Lower lobe of right lung (tissue), 2 donors: Measurements from ENCODE around the gene TNRC6B. TPM values are rescaled to one million over a fixed set of nuclear protein-coding genes. Genes with fewer than 3 reads are reported as not detected.

Experiments
- ATAC-seq, 2 donors: fragments of 200-7000 bp; cut with Tn5 transposase; one replicate each; pipeline ENCODE4 v1.9.1; 2020 to 2022; ENCODE audit warnings: mild to moderate bottlenecking in 2 of 2, moderate library complexity in 2 of 2
- DNase-seq: peaks from one replicate; pipeline ENCODE4 v3.0.0-alpha.2; 2020
- H3K27ac ChIP-seq: fragments of 200-600 bp; one replicate; pipeline ENCODE4 v1.8.0; 2022
- H3K27me3 ChIP-seq: fragments of 200-600 bp; one replicate; pipeline ENCODE4 v1.8.0; 2022; ENCODE audit warnings: low read depth
- H3K36me3 ChIP-seq: fragments of 200-600 bp; one replicate; pipeline ENCODE4 v1.8.0; 2022; ENCODE audit warnings: mild to moderate bottlenecking
- H3K4me1 ChIP-seq: fragments of 200-600 bp; one replicate; pipeline ENCODE4 v1.8.0; 2022
- H3K4me3 ChIP-seq: fragments of 200-600 bp; one replicate; pipeline ENCODE4 v1.8.0; 2022; ENCODE audit warnings: mild to moderate bottlenecking
- H3K9me3 ChIP-seq: fragments of 200-600 bp; one replicate; pipeline ENCODE4 v1.8.0; 2022
- CTCF ChIP-seq: fragments of 200-600 bp; IDR thresholded peaks from one replicate; pipeline ENCODE4 v1.8.0; 2022; ENCODE audit warnings: antibody characterized with exemption, mild to moderate bottlenecking
- intact Hi-C: fragments of 100-400 bp; cut with DNase I; formaldehyde crosslinking; loops from one replicate; pipeline ENCODE4 v1.11.0; 2022
- total RNA-seq: library from RNA; stranded (reverse); fragmentation: NEBNext Ultra II Directional; extraction: Animal tissue kit (Norgen Biotek cat#: 25700); gene quantifications from one replicate; pipeline ENCODE4 v1.2.1, GENCODE V29; 2021
- donor health status: DM: no; HTN: yes; CAD: no; lungs with severe emphysema.

TNRC6B gene
- total RNA-seq, 1 donor from 2014 or later = 54.6 TPM

- DNase-seq = peak; percentile 93
- Histone ChIP-seq H3K36me3 (peaks cover 30% of the 10 kb centered on the region), H3K27me3 (no peaks in the 10 kb centered on the region), H3K4me3 (peak within 1 kb of the TSS; percentile 73), H3K27ac (peak within 1 kb of the TSS; percentile 82), H3K9me3 (no peaks in the 10 kb centered on the region), H3K4me1 (peaks cover 29% of the 10 kb centered on the region)
- TF ChIP-seq CTCF = no peak
- ATAC-seq = peak; percentile 98 to 99
- intact Hi-C loops = no loop called here
Measured at GRCh38 chr22:40346185-40347118, 168.7 kb downstream of the TNRC6B start, which contains the start of gene ADSL. Gene ADSL (plus strand): TSS chr22:40346500. CDS start chr22:40346559, 59 bp downstream.

- Histone ChIP-seq H3K4me1 (peaks cover 29% of the 10 kb centered on the region), H3K4me3 (peak overlapping the region; percentile 73), H3K27me3 (no peaks in the 10 kb centered on the region), H3K36me3 (peaks cover 39% of the 10 kb centered on the region), H3K9me3 (no peaks in the 10 kb centered on the region), H3K27ac (peak overlapping the region; percentile 82)
- intact Hi-C loops = no loop called here
- TF ChIP-seq CTCF = no peak
- DNase-seq (no peak), ATAC-seq (no peak)
Measured at GRCh38 chr22:40347300-40347699, 169.6 kb downstream of the TNRC6B start.

- H3K4me3 ChIP-seq = peak overlapping the region; percentile 73
- no peak for DNase-seq
- H3K27ac ChIP-seq = no peak overlapping the region
- no peak for ATAC-seq
- no peaks in the 10 kb centered on the region for H3K9me3 ChIP-seq
- peak; percentile 74 for TF ChIP-seq CTCF
- H3K27me3 ChIP-seq = no peaks in the 10 kb centered on the region
- H3K36me3 ChIP-seq = peaks cover 47% of the 10 kb centered on the region
- intact Hi-C loops = no loop called here
- peaks cover 29% of the 10 kb centered on the region for H3K4me1 ChIP-seq
Measured at GRCh38 chr22:40348025-40348658, 170.4 kb downstream of the TNRC6B start.

GRCh38 chr22:40352763-40353162 is 175.0 kb downstream of the TNRC6B start:
- DNase-seq (no peak), ATAC-seq (peak; percentile 23 to 44)
- Histone ChIP-seq H3K9me3 (no peaks in the 10 kb centered on the region), H3K4me3 (no peak overlapping the region), H3K4me1 (peaks cover 10% of the 10 kb centered on the region), H3K27me3 (no peaks in the 10 kb centered on the region), H3K27ac (no peak overlapping the region), H3K36me3 (peaks cover 87% of the 10 kb centered on the region)
- intact Hi-C loops = no loop called here
- no peak for TF ChIP-seq CTCF

- no peaks in the 10 kb centered on the region for H3K27me3 ChIP-seq
- peaks cover 97% of the 10 kb centered on the region for H3K36me3 ChIP-seq
- no peak for TF ChIP-seq CTCF
- H3K4me1 ChIP-seq = no peaks in the 10 kb centered on the region
- DNase-seq (no peak), ATAC-seq (no peak)
- no peak overlapping the region for H3K27ac ChIP-seq
- intact Hi-C loops = no loop called here
- no peaks in the 10 kb centered on the region for H3K9me3 ChIP-seq
- no peak overlapping the region for H3K4me3 ChIP-seq
Measured at GRCh38 chr22:40361100-40361499, 183.4 kb downstream of the TNRC6B start.
